Astrocyte of the cerebellum (primary cell): ENCODE data around the gene LMX1B.

ENCODE experiments used
- DNase-seq: peaks from one replicate; pipeline ENCODE4 v3.0.0-alpha.2; 2011; ENCODE audit warnings: low read depth
- H3K4me3 ChIP-seq: 2 replicates; pipeline ENCODE4 v1.5.1; 2011; ENCODE audit warnings: mild to moderate bottlenecking, low read depth, low read length, moderate library complexity
- CTCF ChIP-seq: IDR thresholded peaks from 2 replicates; pipeline ENCODE4 v1.5.1; 2012; ENCODE audit warnings: low read length, low read depth, moderate library complexity, mild to moderate bottlenecking; ENCODE audit errors: missing control alignments
- in situ Hi-C: cut with HindIII; loops from 2 replicates; pipeline ENCODE4 v1.10.0; 2017; ENCODE audit warnings: low sequenced_read_pairs

Gene LMX1B

GRCh38 chr9:126703002-126703865, 89.5 kb downstream of the LMX1B start:
- in situ Hi-C loops = no loop called here
- no peak for TF ChIP-seq CTCF
- H3K4me3 ChIP-seq = no peak overlapping the region
- DNase-seq = no peak

DNA sequence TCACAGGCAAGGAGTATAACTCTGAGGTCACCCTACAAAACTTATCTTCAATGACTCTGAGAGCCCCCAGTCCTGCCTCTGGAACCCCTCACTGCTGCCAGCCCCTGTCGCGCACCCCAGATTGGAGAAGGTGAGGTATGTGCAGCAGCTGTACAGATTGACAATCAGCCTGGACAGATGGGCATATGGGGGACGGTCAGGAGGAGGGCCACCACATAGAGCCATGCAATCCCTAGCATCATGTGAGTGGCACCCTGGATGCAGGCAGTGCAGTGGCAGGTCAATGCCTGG, 90.1 kb downstream of the LMX1B start:
- H3K4me3 ChIP-seq = no peak overlapping the region
- in situ Hi-C loops = no loop called here
- TF ChIP-seq CTCF = no peak
- no peak for DNase-seq

- no peak for TF ChIP-seq CTCF
- no peak overlapping the region for H3K4me3 ChIP-seq
- DNase-seq = no peak
- in situ Hi-C loops = no loop called here
Measured at GRCh38 chr9:126704157-126704891, 90.6 kb downstream of the LMX1B start.

GRCh38 chr9:126704892-126705766, 91.4 kb downstream of the LMX1B start:
- TF ChIP-seq CTCF = peak; percentile 86
- no peak overlapping the region for H3K4me3 ChIP-seq
- peak; percentile 24 for DNase-seq
- in situ Hi-C loops = no loop called here

DNA sequence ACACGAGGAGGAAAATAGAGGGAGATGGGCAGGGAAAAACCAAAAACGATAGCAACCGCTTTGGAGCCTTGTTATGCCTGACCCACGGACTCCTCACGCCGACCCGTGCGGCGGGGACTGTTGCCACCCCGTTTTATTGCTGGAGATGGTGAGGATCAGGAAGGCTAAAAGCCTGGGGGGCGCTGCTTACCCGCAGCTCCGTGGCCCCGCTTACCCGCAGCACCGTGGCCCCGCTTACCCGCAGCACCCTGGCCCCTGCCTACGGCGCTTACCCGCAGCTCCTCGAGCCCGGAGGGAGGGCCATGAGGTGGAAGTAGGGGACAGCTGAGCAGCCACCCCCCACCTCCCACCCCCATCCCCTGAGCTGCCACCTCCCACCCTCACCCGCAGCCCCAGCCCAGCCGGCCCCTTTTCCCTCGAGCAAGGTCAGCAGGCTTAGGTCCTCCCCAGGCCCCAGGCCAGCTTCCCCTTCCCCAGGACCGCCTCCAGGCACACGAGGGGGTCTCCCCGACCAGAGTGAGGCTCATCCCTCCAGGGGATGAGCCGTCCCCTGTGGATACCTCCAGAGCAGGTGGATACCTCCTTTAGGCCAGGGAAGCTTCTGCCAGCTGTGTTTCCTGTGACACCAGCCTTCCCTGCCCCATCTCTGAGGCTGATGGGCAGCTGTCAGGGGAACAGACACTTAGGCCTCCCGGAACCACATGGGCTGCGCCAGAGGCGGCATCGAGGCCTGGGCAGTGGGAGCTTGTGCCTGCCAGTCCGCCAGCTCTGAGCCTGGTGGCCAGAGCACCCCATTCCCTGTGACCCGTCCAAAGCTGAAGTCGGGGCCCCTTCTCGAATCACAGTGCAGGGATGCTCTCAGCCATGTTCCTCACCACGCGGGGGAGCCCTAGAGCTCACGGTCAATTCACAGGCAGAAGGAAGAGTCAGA, 92.3 kb downstream of the LMX1B start:
- in situ Hi-C loops = no loop called here
- H3K4me3 ChIP-seq = no peak overlapping the region
- TF ChIP-seq CTCF = peak; percentile 62
- no peak for DNase-seq
